NCI-H524 treated with DMSO at 0.1 percent for 48 hours (cell line): ENCODE results near the gene CACNA2D2.

Source experiments
- DNase-seq: peaks from one replicate; lab custom pipeline; 2025; lab: John Stamatoyannopoulos, UW

CACNA2D2 gene

DNA sequence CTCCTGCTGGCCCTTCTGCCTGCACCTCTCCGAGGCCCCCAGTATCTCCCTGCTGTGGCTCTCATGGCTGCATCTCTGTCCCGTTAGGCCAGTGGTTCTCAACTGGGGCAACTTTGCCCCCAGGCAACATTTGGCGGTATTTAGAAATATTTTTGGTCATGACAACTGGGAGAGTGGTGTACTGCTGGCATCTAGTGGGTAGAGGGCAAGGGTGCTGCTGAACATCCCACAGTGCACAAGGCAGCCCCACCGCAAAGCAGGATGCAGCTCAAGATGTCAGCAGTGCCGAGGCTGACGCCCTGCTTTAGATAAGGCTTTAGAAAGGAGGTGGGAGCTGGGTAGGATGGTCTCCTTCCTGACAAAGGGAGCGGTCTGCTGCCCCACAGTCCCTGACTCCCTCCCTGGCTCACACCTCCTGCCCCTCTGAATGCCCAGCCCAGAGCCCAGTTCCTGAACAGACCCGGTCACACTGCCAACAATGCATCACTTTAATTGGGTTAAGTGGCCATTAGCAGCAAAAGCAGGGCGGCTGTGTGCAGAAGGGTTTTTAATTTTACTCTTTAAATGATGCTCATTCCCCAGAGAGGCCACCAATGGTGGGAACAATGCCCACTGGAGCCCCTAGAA is 75.3 kb downstream of the CACNA2D2 start:
- DNase-seq, result no peak

DNA sequence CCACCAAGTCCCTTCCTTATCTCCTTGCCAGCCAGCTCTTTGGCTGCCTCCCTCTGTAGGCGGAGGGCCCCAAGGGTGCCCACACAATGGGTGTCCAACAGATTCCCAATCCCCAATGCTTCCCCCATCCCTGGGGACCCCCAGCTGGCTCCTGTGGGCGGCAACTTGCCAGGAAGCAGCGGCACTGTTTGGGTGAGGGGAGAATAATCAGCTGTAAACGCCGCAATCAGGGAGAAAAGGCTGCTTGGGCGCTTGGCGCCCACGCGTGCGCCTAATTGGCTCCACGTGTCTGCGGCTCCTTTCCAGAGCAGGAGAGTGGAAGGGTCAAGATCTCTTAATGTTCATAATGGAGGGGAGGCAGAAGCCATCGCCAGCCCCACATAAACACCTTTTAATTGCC is 76.2 kb downstream of the CACNA2D2 start:
- no peak for DNase-seq

DNA sequence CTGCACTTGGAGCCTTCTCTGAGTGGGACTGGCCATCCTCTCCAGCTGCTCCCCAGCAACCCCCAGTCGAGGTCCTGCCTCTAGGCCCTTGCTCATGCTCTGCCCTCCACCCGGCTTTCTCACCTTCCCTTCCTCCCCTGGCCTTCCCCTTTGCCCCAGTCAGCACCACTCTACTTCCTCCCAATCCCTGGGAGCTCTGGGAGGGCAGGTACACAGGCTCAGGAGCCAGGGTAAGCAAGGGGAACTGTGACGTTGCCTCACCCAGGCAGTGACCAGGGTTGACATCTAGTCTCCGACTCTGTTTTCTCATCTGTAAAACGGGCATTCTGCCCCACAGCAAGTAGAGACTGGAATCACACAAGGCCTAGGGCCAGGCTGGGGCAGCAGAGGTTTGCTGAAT is 77.5 kb downstream of the CACNA2D2 start:
- DNase-seq, result no peak

DNA sequence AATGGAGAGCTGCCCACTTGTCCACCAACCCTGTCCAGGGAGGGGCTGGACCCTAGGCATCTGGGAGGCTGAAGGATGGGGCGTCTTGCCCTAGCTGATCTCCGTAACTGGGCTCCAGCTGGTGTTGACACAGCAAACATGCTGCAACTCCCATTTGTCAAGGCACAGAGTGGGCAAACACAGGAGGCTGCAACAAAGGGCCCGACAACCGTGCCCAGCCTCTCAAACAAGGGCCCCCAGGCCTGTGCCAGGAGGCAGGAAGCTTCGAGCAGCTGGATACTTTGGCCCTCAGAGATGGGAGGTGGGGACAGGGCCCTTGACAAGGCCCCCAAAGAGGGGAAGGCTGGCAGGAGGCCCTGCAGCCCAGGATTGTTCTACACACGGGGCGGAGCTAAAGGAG is 79.9 kb downstream of the CACNA2D2 start:
- no peak for DNase-seq

DNA sequence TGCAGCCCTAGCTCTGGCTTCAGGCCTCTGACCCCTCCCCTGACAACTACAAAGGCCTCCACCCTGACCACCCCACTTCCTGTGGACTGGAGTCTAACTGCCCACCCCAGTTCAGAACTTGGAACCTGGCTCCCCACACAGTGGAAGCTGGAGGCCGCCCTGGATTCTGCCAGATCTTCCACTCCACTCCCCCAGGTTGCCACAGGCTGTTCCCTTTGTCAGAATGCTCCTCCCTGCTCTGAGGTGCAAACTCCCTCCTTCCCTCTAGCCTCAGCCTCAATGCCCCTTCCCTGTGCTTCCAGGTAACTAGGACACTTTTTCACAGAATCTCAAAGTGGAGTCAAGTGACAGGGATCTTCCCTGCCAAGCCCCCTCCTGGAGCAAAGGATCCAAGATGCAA is 81.3 kb downstream of the CACNA2D2 start:
- no peak for DNase-seq

DNA sequence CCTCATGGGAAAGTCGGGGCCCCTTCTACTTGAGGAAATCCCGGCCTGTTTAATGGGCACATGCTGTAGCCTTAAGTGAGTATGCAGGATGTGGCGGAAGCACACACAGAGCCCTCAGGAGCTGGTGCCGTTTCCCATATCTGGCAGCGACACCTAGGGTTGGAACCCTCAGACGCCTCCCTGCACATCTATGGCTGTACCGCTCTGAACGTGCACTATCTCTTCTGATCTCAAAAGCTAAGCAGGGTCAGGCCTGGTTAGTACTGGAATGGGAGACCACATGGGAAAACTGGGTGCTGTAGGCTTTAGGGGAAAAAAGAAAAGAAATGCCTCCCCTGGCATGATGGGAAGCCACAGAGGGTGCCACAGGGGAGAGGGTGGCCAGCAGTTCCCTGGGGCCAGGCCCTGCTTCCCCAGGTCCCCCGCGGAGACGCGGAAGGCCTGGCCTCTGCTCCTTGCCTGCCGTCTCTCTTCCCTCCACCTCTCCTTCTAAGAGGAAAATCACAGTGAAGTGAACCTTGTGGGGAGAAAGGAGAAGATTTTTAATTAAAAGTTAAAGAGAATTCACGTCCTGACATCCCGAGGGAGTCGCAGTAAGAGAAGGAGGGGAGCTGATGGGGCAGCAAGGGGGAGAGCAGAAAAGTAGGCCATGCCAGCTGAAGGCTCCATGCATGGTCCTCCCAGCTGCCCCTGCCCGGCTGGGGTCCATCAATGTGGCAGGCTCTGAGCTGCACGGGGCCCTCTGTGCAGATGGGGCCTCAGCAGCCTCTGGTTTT is 83.7 kb downstream of the CACNA2D2 start:
- DNase-seq, result no peak

DNA sequence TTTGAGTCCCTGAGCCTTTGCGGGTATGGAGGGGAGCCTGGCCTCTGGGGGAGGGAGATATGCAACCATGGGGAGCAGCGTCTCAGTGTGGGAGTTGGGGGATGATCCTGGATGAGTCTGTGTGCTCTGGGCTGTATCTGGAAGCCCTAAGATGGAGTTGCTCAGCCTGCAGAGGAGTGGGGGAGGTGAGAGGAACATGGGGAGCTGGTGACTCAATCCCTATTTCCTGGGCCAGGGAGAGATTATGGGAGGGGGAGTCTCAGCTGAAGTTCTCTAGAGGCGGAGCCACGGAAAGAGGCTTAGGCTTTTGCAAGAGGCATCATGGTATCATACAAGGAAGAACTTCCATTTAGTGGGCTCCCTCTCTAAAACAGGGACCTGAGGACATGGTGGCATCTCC is 84.6 kb downstream of the CACNA2D2 start:
- DNase-seq, result no peak

DNA sequence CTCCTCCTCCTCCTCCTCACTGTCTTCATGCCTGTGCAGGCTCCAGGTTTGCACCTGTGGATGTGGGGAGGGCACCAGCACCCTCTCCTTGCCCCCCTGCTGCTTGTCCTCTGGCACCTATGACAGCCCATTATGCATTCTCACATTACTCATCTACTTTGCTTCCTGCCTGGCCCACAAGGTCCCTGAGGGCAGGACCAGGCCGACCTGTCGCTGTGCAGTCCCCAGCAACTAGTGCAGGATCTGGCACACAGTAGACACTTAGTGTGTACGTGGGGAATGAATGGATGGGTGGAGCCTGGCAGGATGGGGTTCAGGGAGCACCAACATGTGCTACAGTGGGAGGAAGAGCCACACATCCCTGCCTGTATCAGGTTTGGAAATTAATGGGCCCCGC is 85.8 kb downstream of the CACNA2D2 start:
- DNase-seq, result no peak

DNA sequence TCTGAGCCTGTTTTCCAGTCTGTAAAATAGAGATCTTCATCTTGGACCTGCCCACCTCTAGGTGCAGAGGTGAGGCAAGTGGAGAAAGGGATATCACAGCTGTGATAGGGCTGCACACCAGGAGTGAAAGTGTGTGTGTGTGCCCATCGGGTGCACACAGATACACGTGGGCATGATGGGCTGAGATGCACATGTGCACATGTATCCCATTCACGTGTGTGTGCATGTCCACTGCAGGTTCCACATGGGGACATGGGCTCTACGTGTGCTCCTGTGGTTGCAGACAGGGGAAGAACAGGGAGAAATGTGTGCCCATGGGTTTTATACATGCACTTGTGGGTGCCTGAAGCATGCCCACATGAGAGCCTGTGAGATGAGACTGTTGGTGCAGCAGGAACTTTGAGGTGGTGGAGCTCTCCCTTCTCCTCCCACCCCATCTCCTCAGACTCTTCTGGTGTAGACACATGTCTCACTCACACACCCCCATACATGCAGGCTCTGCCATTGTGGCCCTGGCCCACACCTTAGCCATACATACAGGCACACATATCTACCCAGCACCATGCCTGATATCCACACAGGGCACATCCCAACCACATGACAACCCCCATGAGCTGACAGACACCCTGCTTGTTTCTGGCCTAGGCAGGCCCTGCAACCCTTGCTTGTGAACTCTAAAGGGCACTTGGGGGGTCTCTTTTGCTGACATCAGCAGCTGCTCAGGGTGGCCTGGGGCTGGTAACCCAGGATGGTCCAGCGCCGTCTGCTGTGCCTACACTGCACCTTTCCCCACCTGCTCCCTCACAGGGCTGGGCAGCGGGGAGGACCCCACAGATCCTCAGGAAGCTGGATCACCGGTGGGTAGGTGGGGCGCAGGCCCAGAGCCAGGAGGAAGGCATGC is 86.4 kb downstream of the CACNA2D2 start:
- DNase-seq, result no peak

DNA sequence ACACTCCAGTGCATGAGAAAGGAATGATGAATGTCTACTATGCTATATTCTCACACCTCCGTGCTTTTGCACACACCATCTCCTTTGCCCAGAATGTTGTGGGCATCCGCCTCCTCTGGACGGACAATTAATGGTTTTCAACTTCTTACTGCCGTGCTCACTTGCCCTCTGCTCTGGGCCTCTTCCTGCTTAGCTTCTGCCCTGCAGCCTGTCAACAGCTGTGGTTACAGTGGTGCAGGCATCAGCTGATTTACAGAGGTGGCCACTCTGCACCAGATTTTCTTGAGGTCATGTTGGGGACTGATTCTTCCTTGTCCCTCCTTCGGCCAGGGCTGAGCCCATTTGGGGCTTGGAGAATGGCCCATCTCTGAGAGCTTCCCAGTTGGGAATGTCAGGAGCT is 87.6 kb downstream of the CACNA2D2 start:
- DNase-seq, result no peak

DNA sequence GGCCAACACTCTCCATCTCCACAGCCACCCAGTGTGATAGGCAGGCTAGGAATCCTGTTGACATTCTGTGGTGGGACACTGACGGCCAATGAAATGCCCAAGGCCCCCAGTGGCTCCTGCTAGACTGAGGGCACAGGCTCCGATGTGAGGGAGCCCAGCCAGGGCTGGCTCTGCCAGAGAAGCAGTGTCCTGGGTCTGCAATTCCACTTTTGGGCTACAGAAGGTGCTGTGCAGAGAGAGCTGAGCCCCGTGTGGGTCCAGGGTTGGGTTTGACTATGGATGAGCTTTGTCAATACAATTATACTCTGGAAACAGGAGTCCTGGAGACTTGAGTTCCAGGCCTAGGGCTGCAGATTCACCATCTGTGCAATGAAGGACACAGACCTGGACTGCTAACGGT is 88.4 kb downstream of the CACNA2D2 start:
- no peak for DNase-seq

DNA sequence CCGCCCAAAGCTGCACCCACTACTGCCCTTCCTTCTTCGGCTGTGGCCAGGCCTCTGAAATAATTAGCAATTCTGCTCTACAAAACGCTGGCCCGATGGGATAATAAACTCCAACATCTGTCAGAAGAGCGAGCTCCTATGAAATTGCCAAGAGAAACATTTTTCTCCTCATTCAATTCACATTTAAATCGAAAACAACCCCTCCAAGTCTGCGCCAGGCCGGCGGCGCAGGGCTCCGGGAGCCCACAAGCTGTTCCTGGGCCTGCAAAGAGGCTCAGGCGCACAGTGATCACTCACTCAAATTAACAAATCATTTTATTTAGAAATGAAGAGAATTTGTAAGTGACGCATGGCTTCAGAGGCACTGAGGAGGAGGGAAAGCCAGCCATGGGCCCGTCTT is 88.8 kb downstream of the CACNA2D2 start:
- no peak for DNase-seq

DNA sequence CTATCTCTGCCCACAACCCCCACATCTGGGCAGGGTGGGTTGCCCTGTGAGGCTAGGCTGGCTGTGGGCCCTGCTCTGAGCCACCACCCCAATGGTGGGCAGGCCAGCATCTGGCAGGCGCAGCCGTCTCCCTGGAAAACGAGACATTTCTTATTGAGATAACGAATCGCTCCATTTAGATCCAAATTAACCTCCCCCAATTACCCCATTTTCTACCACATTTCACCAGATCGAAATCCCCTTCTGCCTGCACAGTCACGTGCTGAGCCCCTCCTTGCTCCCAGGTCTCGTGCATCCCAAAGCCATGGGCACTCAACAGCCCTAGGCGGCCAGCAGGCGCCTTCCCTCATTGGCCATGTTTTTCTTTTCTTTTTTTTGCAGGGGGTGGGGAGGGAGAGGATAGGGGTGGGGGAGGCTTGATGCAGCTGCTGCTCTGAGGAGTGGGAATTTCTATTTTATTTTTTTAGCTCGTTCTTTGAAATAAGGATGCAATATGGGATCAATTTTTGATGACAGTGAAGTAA is 91.1 kb downstream of the CACNA2D2 start:
- DNase-seq, result no peak

DNA sequence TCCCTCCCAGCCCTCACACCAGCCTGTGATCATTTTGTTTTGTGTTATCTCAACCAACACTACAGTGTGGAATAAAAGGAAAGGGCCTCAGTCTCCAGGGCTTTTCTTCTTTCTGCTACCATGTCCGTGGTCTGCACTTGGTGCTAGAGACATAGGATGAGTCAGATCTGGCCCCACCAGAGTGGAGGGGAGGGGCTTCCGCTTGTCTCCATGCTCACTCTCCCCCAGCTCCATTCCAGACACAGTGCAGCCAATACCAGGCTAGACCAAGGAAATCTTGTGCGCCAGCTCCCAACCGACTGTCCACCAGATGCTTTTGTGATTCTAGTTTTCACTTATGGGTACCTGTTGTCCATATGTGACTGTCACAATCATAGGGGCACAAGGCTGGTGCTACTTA is 92.2 kb downstream of the CACNA2D2 start:
- no peak for DNase-seq

DNA sequence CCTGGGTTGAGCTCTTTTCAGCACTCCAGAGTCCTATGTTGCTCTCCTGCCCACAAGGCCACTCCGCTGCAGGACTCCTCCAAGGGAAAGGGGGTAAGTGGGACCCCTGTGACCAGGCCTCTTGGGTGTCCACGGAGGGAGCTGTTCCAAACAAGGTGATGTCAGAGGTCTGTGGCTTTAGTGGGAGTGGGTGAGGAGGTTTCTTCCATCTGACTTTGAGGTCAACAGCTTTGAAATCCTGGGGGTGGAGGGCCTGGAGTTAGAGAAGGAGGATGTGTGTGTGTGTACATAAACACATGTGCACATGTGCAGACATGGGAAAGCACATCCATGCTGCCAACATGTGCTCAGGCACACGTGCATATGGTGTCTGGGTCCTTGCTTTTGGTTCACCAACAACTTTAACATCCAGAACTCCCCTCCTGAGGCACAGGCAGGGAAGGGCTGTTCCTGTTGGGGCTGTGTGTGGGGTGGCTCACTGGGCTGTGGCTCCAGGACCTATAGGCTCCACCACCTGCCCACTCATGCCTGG is 92.8 kb downstream of the CACNA2D2 start:
- DNase-seq, result no peak

DNA sequence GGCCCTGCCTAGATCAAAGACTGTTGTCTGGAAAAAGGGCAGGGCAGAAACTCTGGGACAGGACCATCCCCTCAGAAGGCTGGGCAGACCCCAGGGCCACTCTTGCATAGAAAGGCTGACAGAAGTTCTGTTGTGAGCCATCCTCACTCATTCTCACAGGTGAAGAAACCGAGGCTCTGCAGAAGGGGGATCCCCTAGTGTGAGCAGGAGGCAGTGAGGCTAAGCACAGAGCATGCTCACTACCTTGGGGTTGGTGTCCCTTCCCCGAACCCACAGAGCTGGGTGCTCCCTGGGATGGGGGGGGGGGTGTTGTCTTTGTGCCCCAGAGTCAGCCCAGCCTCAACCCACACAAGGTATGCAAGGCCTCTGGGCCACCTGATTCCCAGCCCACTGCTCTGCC is 93.2 kb downstream of the CACNA2D2 start:
- no peak for DNase-seq

DNA sequence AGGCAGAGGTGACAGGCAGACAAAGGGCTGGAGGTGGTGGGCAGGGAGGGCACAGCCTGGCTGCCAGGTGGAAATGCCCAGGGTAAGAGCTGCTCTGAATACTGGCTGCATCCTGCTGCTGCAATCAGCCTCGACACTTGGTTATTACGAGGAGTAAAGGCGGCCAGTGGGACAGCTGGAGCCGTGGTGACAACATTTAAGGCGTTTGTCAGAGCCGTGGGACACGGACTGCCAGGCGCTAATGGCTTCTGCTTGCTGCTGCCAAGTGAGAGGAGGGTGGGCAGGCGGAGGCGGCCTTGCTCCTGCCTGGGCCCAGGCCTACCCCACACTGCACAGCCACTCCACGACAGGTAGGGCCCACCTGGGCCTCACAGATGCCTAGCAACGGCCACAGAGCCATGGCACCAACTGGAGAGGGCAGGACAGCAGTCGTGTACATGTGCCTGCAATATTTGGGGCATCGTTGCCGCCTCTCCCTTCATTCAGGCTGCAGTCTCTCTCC is 94.9 kb downstream of the CACNA2D2 start:
- DNase-seq, result no peak

DNA sequence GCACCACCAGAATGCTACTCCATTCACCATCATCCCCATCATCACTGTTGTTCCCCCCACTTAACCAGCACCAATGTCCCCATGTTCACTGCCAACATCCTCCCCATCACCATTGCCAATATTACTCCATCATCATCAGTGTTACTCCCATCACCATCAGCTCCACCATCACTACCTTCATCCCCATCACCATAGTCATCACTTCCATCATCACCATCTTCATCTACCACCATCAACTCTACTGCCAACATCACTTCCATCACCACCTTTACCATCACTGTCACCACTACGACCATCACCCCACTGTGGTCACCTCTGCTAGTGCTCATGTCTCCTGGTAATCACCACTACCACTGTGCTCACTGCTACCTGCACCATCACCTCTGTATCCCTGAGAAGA is 96.9 kb downstream of the CACNA2D2 start:
- DNase-seq, result no peak

DNA sequence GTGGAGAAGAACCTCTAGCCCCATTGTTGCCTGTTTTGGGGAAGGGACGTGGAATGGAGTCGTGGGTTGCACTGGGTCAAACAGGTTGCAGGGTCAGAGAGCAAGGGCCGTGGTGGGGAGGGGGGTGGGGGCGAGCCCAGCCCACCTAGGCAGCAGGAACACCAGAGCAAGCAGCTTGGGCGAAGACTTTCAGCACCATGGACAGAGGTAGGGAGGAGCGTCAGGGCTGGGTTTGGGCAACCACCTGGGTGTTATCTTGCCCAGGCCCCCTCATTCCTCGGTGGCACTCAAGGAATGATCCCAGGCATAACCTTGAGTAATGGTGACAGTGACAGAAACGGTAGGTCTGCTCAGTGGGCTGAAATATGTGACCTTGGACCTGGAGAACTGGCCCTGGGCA is 98.2 kb downstream of the CACNA2D2 start:
- no peak for DNase-seq

DNA sequence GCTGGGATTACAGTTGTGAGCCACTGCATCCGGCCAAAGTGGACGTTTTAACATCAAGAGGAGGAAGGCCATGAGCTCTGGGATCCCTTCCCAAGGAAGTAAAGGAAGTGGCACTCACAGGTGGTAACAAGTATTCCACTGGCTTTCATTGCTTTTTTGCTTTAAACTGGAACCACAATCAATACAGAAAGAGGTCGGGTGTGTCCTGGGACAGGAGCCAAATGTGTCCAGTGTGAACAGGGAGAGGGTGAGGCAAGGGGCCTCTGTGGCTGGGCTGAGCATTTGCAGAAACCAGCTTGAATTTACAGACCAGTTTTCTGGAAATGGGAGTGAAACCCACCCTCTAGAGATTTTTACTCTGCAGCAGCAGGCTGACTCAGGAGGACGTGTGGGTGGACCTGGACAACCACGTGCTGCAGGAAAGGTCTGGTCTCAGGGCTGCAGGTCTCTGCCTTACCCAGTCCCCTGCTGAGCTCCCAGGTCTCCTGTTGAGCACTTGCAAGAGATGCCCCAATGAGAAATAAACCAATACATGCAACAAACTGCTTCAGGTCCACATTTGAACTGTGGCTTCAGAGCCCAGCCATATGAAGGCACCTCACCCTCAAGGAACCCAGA is 101.3 kb downstream of the CACNA2D2 start:
- no peak for DNase-seq

DNA sequence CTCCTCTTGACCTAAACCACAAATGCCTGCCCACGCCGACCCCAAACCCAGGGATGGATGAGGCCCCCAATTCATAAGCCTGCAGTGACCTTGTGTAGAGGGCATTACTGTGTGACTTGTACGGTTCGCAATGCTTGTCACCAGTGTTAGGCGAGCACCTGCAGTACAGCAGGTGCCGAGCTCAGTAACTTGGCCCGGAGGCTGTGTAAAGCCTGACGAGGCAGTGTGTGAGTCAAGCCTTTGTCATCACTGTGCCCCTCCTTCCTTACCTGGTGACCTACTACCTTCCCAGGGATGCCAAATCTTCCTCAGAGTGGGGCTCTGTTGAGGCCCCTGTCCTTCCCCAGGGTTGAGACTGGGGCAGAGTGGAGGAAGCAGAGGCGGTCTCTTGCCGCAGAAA is 106.9 kb downstream of the CACNA2D2 start:
- DNase-seq, result no peak
